GM12864 (cell line): ENCODE measurements around the gene KIAA0930.

Source experiments
- DNase-seq: peaks from one replicate; pipeline ENCODE4 v3.0.0-alpha.2; 2011; ENCODE audit warnings: low read depth
- H3K4me3 ChIP-seq: 2 replicates; pipeline ENCODE4 v1.5.1; 2011; ENCODE audit warnings: mild to moderate bottlenecking, low read depth, low read length, control low read depth
- CTCF ChIP-seq: IDR thresholded peaks from 2 replicates; pipeline ENCODE4 v1.5.1; 2011; ENCODE audit warnings: low read depth, mild to moderate bottlenecking, moderate library complexity, low read length, control low read depth, inconsistent platforms; ENCODE audit errors: missing control alignments

KIAA0930 gene

GRCh38 chr22:45223304-45224117, 17.2 kb downstream of the KIAA0930 start:
- no peak overlapping the region for H3K4me3 ChIP-seq
- no peak for DNase-seq
- TF ChIP-seq CTCF = no peak

- no peak for DNase-seq
- H3K4me3 ChIP-seq = no peak overlapping the region
- TF ChIP-seq CTCF = no peak
These were observed 19.5 kb downstream of the KIAA0930 start for GRCh38 chr22:45221201-45221600.

GRCh38 chr22:45218976-45219375, 21.7 kb downstream of the KIAA0930 start:
- TF ChIP-seq CTCF = no peak
- no peak overlapping the region for H3K4me3 ChIP-seq
- peak; percentile 58 for DNase-seq

- TF ChIP-seq CTCF = no peak
- no peak for DNase-seq
- no peak overlapping the region for H3K4me3 ChIP-seq
These were observed 22.9 kb downstream of the KIAA0930 start for GRCh38 chr22:45217806-45218205.

GRCh38 chr22:45217345-45217744, 23.3 kb downstream of the KIAA0930 start:
- TF ChIP-seq CTCF = no peak
- H3K4me3 ChIP-seq = no peak overlapping the region
- no peak for DNase-seq

- TF ChIP-seq CTCF = no peak
- no peak for DNase-seq
- H3K4me3 ChIP-seq = no peak overlapping the region
These were observed 24.3 kb downstream of the KIAA0930 start for GRCh38 chr22:45216133-45217003.
